Measurements from ENCODE around the gene RND3. TPM values are rescaled to one million over a fixed set of nuclear protein-coding genes. Genes with fewer than 3 reads are reported as not detected.

The RND3 gene
- total and polyA plus RNA-seq, 2 donors (not counting 1 experiment from before 2014, with no cell fraction given), result not detected

DNA sequence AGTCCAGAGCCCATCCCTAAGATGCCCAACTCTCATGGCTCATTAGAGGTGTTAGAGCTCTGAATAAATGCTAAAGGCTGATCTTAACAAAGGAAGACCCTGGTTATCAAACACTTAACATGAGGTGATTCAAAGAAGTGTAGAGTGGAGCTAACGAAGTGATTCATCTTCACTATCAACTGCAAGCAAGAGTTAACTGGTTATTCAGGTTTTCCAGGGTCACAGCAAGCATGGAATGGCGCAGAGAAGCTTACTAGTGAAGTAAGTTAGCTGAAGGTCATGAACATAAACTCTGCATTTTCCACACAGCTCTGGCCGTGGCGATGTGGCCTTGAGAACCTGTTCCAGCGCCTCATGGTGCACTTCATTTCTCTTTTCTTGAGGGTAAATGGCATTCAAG, 17.0 kb downstream of the RND3 start:
- Mint-ChIP-seq H3K4me3 (no peak overlapping the region), H3K27ac (no peak overlapping the region), H3K4me1 (no peaks in the 10 kb centered on the region), H3K9me3 (ENCODE audit: insufficient read depth) (no peaks in the 10 kb centered on the region), H3K27me3 (no peaks in the 10 kb centered on the region)
- intact Hi-C loops (cut with micrococcal nuclease), result no loop called here
- no peak for TF ChIP-seq EZH2 (IDR thresholded peaks at IDR 0.05; ENCODE audit: borderline replicate concordance, insufficient read depth, low read depth, low read length, poor library complexity, severe bottlenecking)
- TF ChIP-seq, protein P1, sequence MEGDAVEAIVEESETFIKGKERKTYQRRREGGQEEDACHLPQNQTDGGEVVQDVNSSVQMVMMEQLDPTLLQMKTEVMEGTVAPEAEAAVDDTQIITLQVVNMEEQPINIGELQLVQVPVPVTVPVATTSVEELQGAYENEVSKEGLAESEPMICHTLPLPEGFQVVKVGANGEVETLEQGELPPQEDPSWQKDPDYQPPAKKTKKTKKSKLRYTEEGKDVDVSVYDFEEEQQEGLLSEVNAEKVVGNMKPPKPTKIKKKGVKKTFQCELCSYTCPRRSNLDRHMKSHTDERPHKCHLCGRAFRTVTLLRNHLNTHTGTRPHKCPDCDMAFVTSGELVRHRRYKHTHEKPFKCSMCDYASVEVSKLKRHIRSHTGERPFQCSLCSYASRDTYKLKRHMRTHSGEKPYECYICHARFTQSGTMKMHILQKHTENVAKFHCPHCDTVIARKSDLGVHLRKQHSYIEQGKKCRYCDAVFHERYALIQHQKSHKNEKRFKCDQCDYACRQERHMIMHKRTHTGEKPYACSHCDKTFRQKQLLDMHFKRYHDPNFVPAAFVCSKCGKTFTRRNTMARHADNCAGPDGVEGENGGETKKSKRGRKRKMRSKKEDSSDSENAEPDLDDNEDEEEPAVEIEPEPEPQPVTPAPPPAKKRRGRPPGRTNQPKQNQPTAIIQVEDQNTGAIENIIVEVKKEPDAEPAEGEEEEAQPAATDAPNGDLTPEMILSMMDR (IDR thresholded peaks at IDR 0.05), result no peak
- no peak overlapping the region for H2AFZ ChIP-seq (ENCODE audit: insufficient read depth, low read depth, low read length, poor library complexity, severe bottlenecking)
- WGBS (ENCODE audit: insufficient coverage), result 96% methylated on average over 4 of the region's 5 CpGs
- ChIA-PET POLR2A (no interaction called here), CTCF (no interaction called here)
- H3K9ac ChIP-seq (ENCODE audit: low read length), result no peak overlapping the region
- DNase-seq (no peak), ATAC-seq (ENCODE audit: low read depth) (no peak)
- no peaks in the 10 kb centered on the region for H4K20me1 ChIP-seq (ENCODE audit: control insufficient read depth, insufficient read depth, low read length, poor library complexity, severe bottlenecking)
- H3K27ac ChIP-seq (ENCODE audit: low read length in 2 of 2), result no peak overlapping the region
- H3K4me1 ChIP-seq (ENCODE audit: control insufficient read depth in 2 of 2, insufficient read depth in 2 of 2, low read length in 2 of 2), result no peaks in the 10 kb centered on the region
- H3K9me3 ChIP-seq (ENCODE audit: control extremely low read depth in 1 of 3, control insufficient read depth in 2 of 3, insufficient read depth in 1 of 3, low read length in 2 of 3), result no peaks in the 10 kb centered on the region
- H3K79me2 ChIP-seq (ENCODE audit: control insufficient read depth, insufficient read depth, low read length), result no peaks in the 10 kb centered on the region
- H3K4me3 ChIP-seq (ENCODE audit: control extremely low read depth in 1 of 5, extremely low read depth in 1 of 5, insufficient read depth in 1 of 5, low read depth in 2 of 5, low read length in 4 of 5), result no peak overlapping the region
- H3K4me2 ChIP-seq (replicated peaks; ENCODE audit: low read depth, low read length, poor library complexity, severe bottlenecking), result no peak overlapping the region
- no peaks in the 10 kb centered on the region for H3K27me3 ChIP-seq (replicated peaks in 1 of 4; ENCODE audit: control extremely low read depth in 1 of 4, control insufficient read depth in 3 of 4, insufficient read depth in 4 of 4, low read length in 3 of 4)
- H3K36me3 ChIP-seq (replicated peaks in 1 of 2; ENCODE audit: control extremely low read depth in 1 of 2, control insufficient read depth in 1 of 2, extremely low read depth in 1 of 2, insufficient read depth in 2 of 2, low read length in 1 of 2), result no peaks in the 10 kb centered on the region

DNA sequence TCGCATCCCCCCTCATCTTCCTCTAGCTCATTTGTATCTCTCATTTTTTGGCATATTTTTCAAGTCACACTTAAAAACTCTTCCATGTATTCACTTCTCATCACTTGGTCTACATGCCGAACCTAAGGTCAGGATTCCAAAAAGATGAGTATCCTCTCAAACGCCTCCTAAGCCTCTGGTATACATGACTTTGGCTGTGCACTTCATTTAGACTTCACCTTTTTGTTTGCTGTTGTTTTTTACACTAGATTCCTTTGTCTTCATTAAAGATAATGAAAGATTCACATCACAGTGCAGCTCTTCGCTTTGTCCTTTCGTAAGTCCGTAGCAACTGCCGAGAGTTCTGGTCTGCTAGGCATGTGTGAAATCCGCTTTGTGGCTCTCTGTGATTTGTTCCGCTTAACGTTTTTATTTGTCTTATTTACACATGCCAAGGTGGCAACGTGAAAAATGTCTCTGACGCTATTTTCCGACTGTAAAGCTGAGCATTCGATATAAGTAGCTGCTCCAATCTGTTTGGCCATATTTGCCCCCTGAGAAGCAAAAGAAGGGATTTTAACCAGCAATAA, 17.7 kb downstream of the RND3 start:
- no peaks in the 10 kb centered on the region for H3K9me3 ChIP-seq (ENCODE audit: control extremely low read depth in 1 of 3, control insufficient read depth in 2 of 3, insufficient read depth in 1 of 3, low read length in 2 of 3)
- no peaks in the 10 kb centered on the region for H3K27me3 ChIP-seq (replicated peaks in 1 of 4; ENCODE audit: control extremely low read depth in 1 of 4, control insufficient read depth in 3 of 4, insufficient read depth in 4 of 4, low read length in 3 of 4)
- intact Hi-C loops (cut with micrococcal nuclease), result no loop called here
- no peaks in the 10 kb centered on the region for H3K4me1 ChIP-seq (ENCODE audit: control insufficient read depth in 2 of 2, insufficient read depth in 2 of 2, low read length in 2 of 2)
- no peak overlapping the region for H3K9ac ChIP-seq (ENCODE audit: low read length)
- H3K9me3 Mint-ChIP-seq (ENCODE audit: insufficient read depth), result no peaks in the 10 kb centered on the region
- ChIA-PET POLR2A (no interaction called here), CTCF (no interaction called here)
- H3K4me1 Mint-ChIP-seq, result no peaks in the 10 kb centered on the region
- H3K4me3 Mint-ChIP-seq, result no peak overlapping the region
- H3K27ac Mint-ChIP-seq, result no peak overlapping the region
- H3K27me3 Mint-ChIP-seq, result no peaks in the 10 kb centered on the region
- no peak overlapping the region for H3K4me2 ChIP-seq (replicated peaks; ENCODE audit: low read depth, low read length, poor library complexity, severe bottlenecking)
- no peak overlapping the region for H3K27ac ChIP-seq (ENCODE audit: low read length in 2 of 2)
- no peaks in the 10 kb centered on the region for H3K79me2 ChIP-seq (ENCODE audit: control insufficient read depth, insufficient read depth, low read length)
- no peaks in the 10 kb centered on the region for H4K20me1 ChIP-seq (ENCODE audit: control insufficient read depth, insufficient read depth, low read length, poor library complexity, severe bottlenecking)
- whole genome bisulfite sequencing (ENCODE audit: insufficient coverage), result 92% methylated on average over 11 of the region's 14 CpGs
- DNase-seq, result no peak
- TF ChIP-seq, protein P1 (IDR thresholded peaks at IDR 0.05), result no peak
- TF ChIP-seq EZH2 (IDR thresholded peaks at IDR 0.05; ENCODE audit: borderline replicate concordance, insufficient read depth, low read depth, low read length, poor library complexity, severe bottlenecking), result no peak
- no peak overlapping the region for H2AFZ ChIP-seq (ENCODE audit: insufficient read depth, low read depth, low read length, poor library complexity, severe bottlenecking)
- H3K36me3 ChIP-seq (replicated peaks in 1 of 2; ENCODE audit: control extremely low read depth in 1 of 2, control insufficient read depth in 1 of 2, extremely low read depth in 1 of 2, insufficient read depth in 2 of 2, low read length in 1 of 2), result no peaks in the 10 kb centered on the region
- no peak overlapping the region for H3K4me3 ChIP-seq (ENCODE audit: control extremely low read depth in 1 of 5, extremely low read depth in 1 of 5, insufficient read depth in 1 of 5, low read depth in 2 of 5, low read length in 4 of 5)
- ATAC-seq (ENCODE audit: low read depth), result no peak
